Measurements from ENCODE around the gene IFITM2.

GRCh38 chr11:306645-307371, 808 bp upstream of the IFITM2 start:
- TF ChIP-seq EZH2 (IDR thresholded peaks at IDR 0.05; ENCODE audit: insufficient read depth, poor library complexity, severe bottlenecking) (no peak), EZH2phosphoT487 (IDR thresholded peaks at IDR 0.05; ENCODE audit: insufficient read depth, low read depth) (no peak)

All from GM23248 (cell line).